Endothelial cell of umbilical vein (primary cell): Measurements from ENCODE around the gene LRP10. TPM values are rescaled to one million over a fixed set of nuclear protein-coding genes. Genes with fewer than 3 reads are reported as not detected.

Source experiments
- BruUV-seq: library from RNA; stranded (reverse); fragments of 400-500 nt; replicated peaks from 2 replicates; lab custom pipeline; 2021; lab: Mats Ljungman, UMichigan
- CTCF ChIA-PET: fragments of 300-600, 350-600 bp; sonication (Branson Sonifier 250); formaldehyde crosslinking; loops from one replicate; lab custom pipeline; 2021; ENCODE audit warnings: antibody characterized with exemption, inconsistent platforms; lab: Charles Lee
- POLR2A ChIA-PET: fragments of 300-600, 350-600 bp; sonication (Branson Sonifier 250); formaldehyde crosslinking; loops from one replicate; lab custom pipeline; 2021; ENCODE audit warnings: antibody characterized with exemption, inconsistent platforms; lab: Charles Lee
- DNase-seq: peaks from one replicate; pipeline ENCODE4 v3.0.0-alpha.2; 2011; ENCODE audit warnings: low read depth, low spot score
- FAIRE-seq: peaks from 2 replicates; lab custom pipeline; 2011; peaks lifted over from hg19 to GRCh38; lab: Jason Lieb, UNC
- H2AFZ ChIP-seq: 2 replicates; pipeline ENCODE4 v1.6.0; 2012; ENCODE audit warnings: low read depth, low read length, control low read depth, inconsistent platforms
- H3K27ac ChIP-seq: 2 replicates; pipeline ENCODE4 v1.5.1; 2011; ENCODE audit warnings: low read depth, mild to moderate bottlenecking, control low read depth, low read length, moderate library complexity; ENCODE audit not compliant: insufficient read depth
- H3K27me3 ChIP-seq, 2 experiments: 2 replicates each; pipeline versions ENCODE4 v1.6.0 to v1.6.1; 2011; ENCODE audit warnings: low read length in 2 of 2, mixed read lengths in 1 of 2; ENCODE audit not compliant: control insufficient read depth in 2 of 2, insufficient read depth in 2 of 2
- H3K36me3 ChIP-seq, 2 experiments: 2 replicates in 1 of 2; 3 replicates in 1 of 2; pipeline ENCODE4 v1.5.1; 2011; ENCODE audit warnings: low read length in 2 of 2, mild to moderate bottlenecking in 1 of 2, moderate library complexity in 1 of 2; ENCODE audit not compliant: control insufficient read depth in 2 of 2, insufficient read depth in 2 of 2; ENCODE audit errors: extremely low read depth in 1 of 2
- H3K4me1 ChIP-seq: 3 replicates; pipeline ENCODE4 v1.5.1; 2011; ENCODE audit warnings: mild to moderate bottlenecking, low read length; ENCODE audit not compliant: control insufficient read depth, insufficient read depth; ENCODE audit errors: extremely low read depth
- H3K4me2 ChIP-seq: 2 replicates; pipeline ENCODE4 v1.6.1; 2011; ENCODE audit warnings: low read length, control low read depth, mixed read lengths; ENCODE audit not compliant: insufficient read depth
- H3K4me3 ChIP-seq, 3 experiments: fragments of 200-600 bp in 1 of 3; sonication (generic), shearing (Covaris generic) in 1 of 3; replicated peaks in 1 of 3; 2 replicates each; pipeline ENCODE4 v1.5.1; 2011 to 2016; ENCODE audit warnings: control low read depth in 3 of 3, low read length in 3 of 3, mild to moderate bottlenecking in 2 of 3, inconsistent platforms in 1 of 3, low read depth in 1 of 3, moderate library complexity in 1 of 3; ENCODE audit not compliant: insufficient read depth in 1 of 3
- H3K79me2 ChIP-seq: 2 replicates; pipeline ENCODE4 v1.6.0; 2012; ENCODE audit warnings: low read length, inconsistent platforms; ENCODE audit not compliant: control insufficient read depth, insufficient read depth
- H3K9ac ChIP-seq: replicated peaks from 2 replicates; pipeline ENCODE3; 2011; ENCODE audit warnings: low read length, control low read depth; ENCODE audit not compliant: insufficient read depth; ENCODE audit errors: extremely low read depth
- H3K9me1 ChIP-seq: replicated peaks from 3 replicates; pipeline ENCODE4 v1.6.0; 2011; ENCODE audit warnings: mild to moderate bottlenecking, low read length; ENCODE audit not compliant: control insufficient read depth, insufficient read depth; ENCODE audit errors: extremely low read depth
- H3K9me3 ChIP-seq: replicated peaks from 2 replicates; pipeline ENCODE4 v1.5.1; 2012; ENCODE audit warnings: low read length, inconsistent platforms; ENCODE audit not compliant: control insufficient read depth, insufficient read depth
- H4K20me1 ChIP-seq: replicated peaks from 2 replicates; pipeline ENCODE3; 2011; ENCODE audit warnings: mild to moderate bottlenecking, low read length; ENCODE audit not compliant: control insufficient read depth, insufficient read depth; ENCODE audit errors: extremely low read depth
- EZH2 ChIP-seq: IDR thresholded peaks from 2 replicates; pipeline ENCODE4 v1.6.1; 2012; ENCODE audit warnings: borderline replicate concordance, low read depth, mild to moderate bottlenecking, moderate library complexity, low read length, inconsistent platforms; ENCODE audit not compliant: severe bottlenecking
- FOS ChIP-seq: IDR thresholded peaks from 2 replicates; pipeline ENCODE4 v1.6.1; 2011; ENCODE audit warnings: mild to moderate bottlenecking, low read length, moderate library complexity, borderline replicate concordance; ENCODE audit not compliant: insufficient read depth
- GATA2 ChIP-seq: IDR thresholded peaks from 2 replicates; pipeline ENCODE4 v1.7.0; 2011; ENCODE audit warnings: low read depth, mild to moderate bottlenecking, moderate library complexity, mixed read lengths, low read length; ENCODE audit not compliant: insufficient read length, insufficient read depth
- JUN ChIP-seq: IDR thresholded peaks from 2 replicates; pipeline ENCODE4 v1.6.1; 2011; ENCODE audit warnings: borderline replicate concordance, low read depth; ENCODE audit not compliant: insufficient read length, insufficient read depth
- MYC ChIP-seq: IDR thresholded peaks from one replicate; pipeline ENCODE4 v1.6.1; 2011; ENCODE audit warnings: mild to moderate bottlenecking, low read depth, low read length
- POLR2A ChIP-seq: IDR thresholded peaks from 2 replicates; pipeline ENCODE4 v1.6.1; 2012; ENCODE audit warnings: low read depth, mild to moderate bottlenecking, control low read depth, low read length
- POLR2AphosphoS5 ChIP-seq: IDR thresholded peaks from 2 replicates; pipeline ENCODE4 v1.6.1; 2012; ENCODE audit warnings: low read depth, mild to moderate bottlenecking, control low read depth, low read length, moderate library complexity; ENCODE audit not compliant: insufficient read depth
- dilution Hi-C: fragments of 300-500 bp; cut with MboI; formaldehyde crosslinking; loops from one replicate; pipeline ENCODE4 v1.15.0; 2019; ENCODE audit warnings: low sequenced_read_pairs; ENCODE audit not compliant: extremely low pct_ligation_motif_present
- intact Hi-C: fragments of 100-400 bp; cut with micrococcal nuclease; formaldehyde crosslinking; loops from one replicate; pipeline ENCODE4 v1.10.0; 2022
- polyA plus RNA-seq, 4 experiments: library from polyadenylated mRNA; depleted of rRNA in 3 of 4; stranded (reverse) in 3 of 4; unstranded in 1 of 4; fragments of >200 nt; gene quantifications; 2 replicates each; pipeline versions ENCODE4 v1.2.1 to v1.2.3, GENCODE V29; 2011 to 2012; ENCODE audit warnings: missing spikeins in 1 of 4
- total RNA-seq: library from RNA; stranded (reverse); gene quantifications from 2 replicates; pipeline ENCODE4 v1.2.3, GENCODE V29; 2021
- TF ChIP-seq, protein P1 (sequence below): IDR thresholded peaks from 2 replicates; pipeline ENCODE4 v1.6.1; 2011; ENCODE audit not compliant: insufficient read depth, insufficient read length
- TF ChIP-seq, protein P2 (sequence below), 2 donors: IDR thresholded peaks; 1 replicate in 1 of 2; 2 replicates in 1 of 2; pipeline ENCODE4 v1.5.1; 2011; ENCODE audit warnings: low read length in 2 of 2, mild to moderate bottlenecking in 2 of 2, moderate library complexity in 2 of 2, control low read depth in 1 of 2, inconsistent platforms in 1 of 2, low read depth in 1 of 2; ENCODE audit not compliant: insufficient read depth in 1 of 2; ENCODE audit errors: extremely low read depth in 1 of 2

LRP10 gene
- total and polyA plus RNA-seq, 2 donors (not counting 3 experiments of a cell fraction or from before 2014, with no cell fraction given): 123 to 157 TPM

DNA sequence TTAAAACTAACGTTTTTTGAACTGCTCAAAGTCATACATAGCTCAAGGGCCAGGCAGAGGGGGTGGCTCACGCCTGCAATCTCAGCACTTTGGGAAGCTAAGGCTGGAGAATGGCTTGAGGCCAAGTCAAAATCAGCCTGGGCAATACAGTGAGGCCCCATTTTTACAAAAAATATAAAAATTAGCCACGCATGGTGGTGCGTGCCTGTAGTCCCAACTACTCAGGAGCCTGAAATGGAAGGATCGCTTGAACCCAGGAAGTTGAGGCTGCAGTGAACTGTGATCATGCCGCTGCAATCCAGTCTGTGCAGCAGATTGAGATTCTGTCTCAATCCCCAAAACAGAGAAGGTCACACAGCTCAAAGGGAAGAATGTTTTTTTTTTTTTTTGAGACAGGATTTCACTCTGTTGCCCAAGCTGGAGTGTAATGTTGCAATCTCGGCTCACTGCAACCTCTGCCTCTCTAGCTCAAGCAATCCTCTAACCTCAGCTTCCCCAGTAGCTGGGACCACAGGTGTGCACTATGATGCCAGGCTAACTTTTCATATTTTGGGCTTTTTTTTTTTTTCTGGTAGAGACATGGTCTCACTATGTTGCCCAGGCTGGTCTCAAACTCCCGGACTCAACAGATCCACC is 44.5 kb downstream of the LRP10 start:
- Histone ChIP-seq H3K9me3 (no peaks in the 10 kb centered on the region), H3K79me2 (peaks cover 42% of the 10 kb centered on the region), H4K20me1 (no peaks in the 10 kb centered on the region), H2AFZ (no peak overlapping the region), H3K27ac (no peak overlapping the region), H3K4me2 (no peak overlapping the region), H3K27me3 (no peaks in the 10 kb centered on the region), H3K4me1 (peaks cover 9% of the 10 kb centered on the region), H3K9ac (no peak overlapping the region), H3K9me1 (no peaks in the 10 kb centered on the region), H3K4me3 (no peak overlapping the region), H3K36me3 (no peaks in the 10 kb centered on the region)
- dilution Hi-C loops (no loop called here), intact Hi-C loops (loop anchor here (5.0 kb wide), 1 partner anchor 359 kb away; no protein-coding TSS in a partner anchor)
- CTCF ChIA-PET: interaction anchor here (1.0 to 1.3 kb wide), 2 partner anchors 15 to 26 kb away, joined by 3 read pairs; no protein-coding TSS in a partner anchor
- DNase-seq (no peak), FAIRE-seq (no peak)
- POLR2A ChIA-PET: interaction anchor here (0.7 kb wide), 2 partner anchors 28 to 281 kb away, joined by 3 to 5 read pairs; no protein-coding TSS in a partner anchor
- BruUV-seq: no TSS peak
- no peak for TF ChIP-seq FOS
- TF ChIP-seq POLR2AphosphoS5: no peak
- TF ChIP-seq, protein P1, sequence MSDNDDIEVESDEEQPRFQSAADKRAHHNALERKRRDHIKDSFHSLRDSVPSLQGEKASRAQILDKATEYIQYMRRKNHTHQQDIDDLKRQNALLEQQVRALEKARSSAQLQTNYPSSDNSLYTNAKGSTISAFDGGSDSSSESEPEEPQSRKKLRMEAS: no peak
- TF ChIP-seq MYC: no peak
- TF ChIP-seq GATA2: no peak
- TF ChIP-seq, protein P2, sequence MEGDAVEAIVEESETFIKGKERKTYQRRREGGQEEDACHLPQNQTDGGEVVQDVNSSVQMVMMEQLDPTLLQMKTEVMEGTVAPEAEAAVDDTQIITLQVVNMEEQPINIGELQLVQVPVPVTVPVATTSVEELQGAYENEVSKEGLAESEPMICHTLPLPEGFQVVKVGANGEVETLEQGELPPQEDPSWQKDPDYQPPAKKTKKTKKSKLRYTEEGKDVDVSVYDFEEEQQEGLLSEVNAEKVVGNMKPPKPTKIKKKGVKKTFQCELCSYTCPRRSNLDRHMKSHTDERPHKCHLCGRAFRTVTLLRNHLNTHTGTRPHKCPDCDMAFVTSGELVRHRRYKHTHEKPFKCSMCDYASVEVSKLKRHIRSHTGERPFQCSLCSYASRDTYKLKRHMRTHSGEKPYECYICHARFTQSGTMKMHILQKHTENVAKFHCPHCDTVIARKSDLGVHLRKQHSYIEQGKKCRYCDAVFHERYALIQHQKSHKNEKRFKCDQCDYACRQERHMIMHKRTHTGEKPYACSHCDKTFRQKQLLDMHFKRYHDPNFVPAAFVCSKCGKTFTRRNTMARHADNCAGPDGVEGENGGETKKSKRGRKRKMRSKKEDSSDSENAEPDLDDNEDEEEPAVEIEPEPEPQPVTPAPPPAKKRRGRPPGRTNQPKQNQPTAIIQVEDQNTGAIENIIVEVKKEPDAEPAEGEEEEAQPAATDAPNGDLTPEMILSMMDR (IDR thresholded peaks at IDR 0.05; ENCODE audit: extremely low read depth in 1 of 2, insufficient read depth in 1 of 2, low read depth in 1 of 2, low read length in 2 of 2): no peak
- TF ChIP-seq POLR2A: no peak
- TF ChIP-seq EZH2: no peak
- no peak for TF ChIP-seq JUN
